Measurements from ENCODE around the gene RAD51B. TPM values are rescaled to one million over a fixed set of nuclear protein-coding genes. Genes with fewer than 3 reads are reported as not detected.

The RAD51B gene
- total RNA-seq, 1 experiment from 2014 or later: 28.9 TPM

- in situ Hi-C loops (cut with HindIII; ENCODE audit: low pct_unique_long_range_greater_than_20kb, low sequenced_read_pairs): no loop called here
- DNase-seq (ENCODE audit: low read depth, low spot score): no peak
These were observed 643.1 kb downstream of the RAD51B start for GRCh38 chr14:68462683-68463082.

DNA sequence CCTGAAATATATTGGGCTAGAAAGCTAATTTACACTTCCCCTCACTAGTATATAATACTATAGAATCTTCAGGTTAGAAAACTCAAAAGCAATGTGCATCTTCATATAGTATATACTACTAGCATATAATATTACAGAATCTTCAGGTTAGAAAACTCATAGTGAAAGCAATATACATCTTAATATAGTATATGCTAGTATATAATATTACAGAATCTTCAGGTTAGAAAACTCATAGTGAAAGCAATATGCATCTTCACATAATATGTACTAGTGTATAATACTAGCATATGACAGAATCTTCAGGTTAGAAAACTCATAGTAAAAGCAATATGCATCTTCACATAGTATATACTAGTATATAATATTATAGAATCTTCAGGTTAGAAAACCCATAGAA, 643.7 kb downstream of the RAD51B start:
- in situ Hi-C loops (cut with HindIII; ENCODE audit: low pct_unique_long_range_greater_than_20kb, low sequenced_read_pairs): no loop called here

GRCh38 chr14:68463705-68464374, 644.3 kb downstream of the RAD51B start:
- in situ Hi-C loops (cut with HindIII; ENCODE audit: low pct_unique_long_range_greater_than_20kb, low sequenced_read_pairs): no loop called here
- DNase-seq (ENCODE audit: low read depth, low spot score): no peak

More for the DNA sequence above, 643.7 kb downstream of the RAD51B start:
- no peak for DNase-seq (ENCODE audit: low read depth, low spot score)

- in situ Hi-C loops (cut with HindIII; ENCODE audit: low pct_unique_long_range_greater_than_20kb, low sequenced_read_pairs): no loop called here
These were observed 645.1 kb downstream of the RAD51B start for GRCh38 chr14:68464711-68465110.

GRCh38 chr14:68466491-68466977, 647.0 kb downstream of the RAD51B start:
- in situ Hi-C loops (cut with HindIII; ENCODE audit: low pct_unique_long_range_greater_than_20kb, low sequenced_read_pairs): no loop called here
- DNase-seq (ENCODE audit: low read depth, low spot score): no peak

More at GRCh38 chr14:68464711-68465110, 645.1 kb downstream of the RAD51B start:
- no peak for DNase-seq (ENCODE audit: low read depth, low spot score)

- DNase-seq (ENCODE audit: low read depth, low spot score): no peak
- in situ Hi-C loops (cut with HindIII; ENCODE audit: low pct_unique_long_range_greater_than_20kb, low sequenced_read_pairs): no loop called here
These were observed 647.8 kb downstream of the RAD51B start for GRCh38 chr14:68467425-68467824.

DNA sequence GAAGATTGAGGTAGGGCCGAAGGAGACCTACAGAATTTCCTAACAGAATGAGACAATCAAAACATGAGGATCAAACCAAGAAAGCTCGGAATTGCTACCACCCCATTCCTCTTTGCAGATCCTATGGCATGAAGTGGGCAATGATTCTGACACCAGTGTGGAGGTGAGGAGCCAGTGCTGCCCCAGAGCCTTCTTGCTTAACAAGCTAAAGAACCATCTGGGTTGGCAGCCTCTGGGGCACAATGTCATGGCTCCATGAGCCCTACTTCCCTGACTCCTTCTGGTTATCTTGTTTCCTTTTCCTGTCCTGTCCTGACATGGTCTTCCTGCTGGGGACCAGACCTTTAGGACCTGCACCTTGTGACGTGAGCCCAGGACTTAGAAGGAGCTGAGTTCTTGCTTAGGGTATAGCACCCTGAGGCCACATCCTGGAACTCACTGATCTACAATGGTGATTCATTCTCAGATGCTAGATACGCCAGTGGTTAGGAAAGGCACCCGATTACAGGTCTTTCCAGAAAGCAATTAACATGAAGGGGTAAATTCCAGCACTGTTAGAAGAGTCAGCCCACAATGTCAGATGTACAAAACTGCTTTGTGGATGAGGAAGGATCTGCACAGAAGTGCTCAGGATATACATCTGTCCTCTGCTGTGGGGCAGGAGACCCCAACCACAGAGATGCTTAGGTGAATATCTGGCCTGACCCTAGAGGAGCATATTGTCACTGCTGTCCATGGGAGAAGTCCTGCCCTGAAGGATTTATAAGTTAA, 649.0 kb downstream of the RAD51B start:
- DNase-seq (ENCODE audit: low read depth, low spot score): no peak
- in situ Hi-C loops (cut with HindIII; ENCODE audit: low pct_unique_long_range_greater_than_20kb, low sequenced_read_pairs): no loop called here

GRCh38 chr14:68469208-68469713, 649.7 kb downstream of the RAD51B start:
- no peak for DNase-seq (ENCODE audit: low read depth, low spot score)
- in situ Hi-C loops (cut with HindIII; ENCODE audit: low pct_unique_long_range_greater_than_20kb, low sequenced_read_pairs): no loop called here

DNA sequence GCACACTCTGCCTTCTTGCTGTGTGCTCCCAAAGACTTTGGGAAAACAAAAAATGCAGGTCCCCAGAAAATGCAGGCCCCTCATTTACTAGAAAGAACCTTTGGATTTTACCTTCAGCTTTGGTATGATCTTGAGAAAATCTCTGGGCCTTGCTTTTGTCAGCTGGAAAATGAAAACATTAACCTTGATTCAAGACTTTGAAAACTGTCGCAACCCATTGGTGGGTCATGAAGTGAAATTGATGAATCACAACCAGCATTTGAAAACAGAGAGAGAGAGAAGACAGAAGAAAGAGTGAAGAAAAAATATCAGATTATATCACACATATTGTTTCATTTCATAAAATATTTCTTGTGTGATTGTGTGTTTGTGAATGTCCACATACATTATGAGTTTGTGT, 650.8 kb downstream of the RAD51B start:
- in situ Hi-C loops (cut with HindIII; ENCODE audit: low pct_unique_long_range_greater_than_20kb, low sequenced_read_pairs): no loop called here

DNA sequence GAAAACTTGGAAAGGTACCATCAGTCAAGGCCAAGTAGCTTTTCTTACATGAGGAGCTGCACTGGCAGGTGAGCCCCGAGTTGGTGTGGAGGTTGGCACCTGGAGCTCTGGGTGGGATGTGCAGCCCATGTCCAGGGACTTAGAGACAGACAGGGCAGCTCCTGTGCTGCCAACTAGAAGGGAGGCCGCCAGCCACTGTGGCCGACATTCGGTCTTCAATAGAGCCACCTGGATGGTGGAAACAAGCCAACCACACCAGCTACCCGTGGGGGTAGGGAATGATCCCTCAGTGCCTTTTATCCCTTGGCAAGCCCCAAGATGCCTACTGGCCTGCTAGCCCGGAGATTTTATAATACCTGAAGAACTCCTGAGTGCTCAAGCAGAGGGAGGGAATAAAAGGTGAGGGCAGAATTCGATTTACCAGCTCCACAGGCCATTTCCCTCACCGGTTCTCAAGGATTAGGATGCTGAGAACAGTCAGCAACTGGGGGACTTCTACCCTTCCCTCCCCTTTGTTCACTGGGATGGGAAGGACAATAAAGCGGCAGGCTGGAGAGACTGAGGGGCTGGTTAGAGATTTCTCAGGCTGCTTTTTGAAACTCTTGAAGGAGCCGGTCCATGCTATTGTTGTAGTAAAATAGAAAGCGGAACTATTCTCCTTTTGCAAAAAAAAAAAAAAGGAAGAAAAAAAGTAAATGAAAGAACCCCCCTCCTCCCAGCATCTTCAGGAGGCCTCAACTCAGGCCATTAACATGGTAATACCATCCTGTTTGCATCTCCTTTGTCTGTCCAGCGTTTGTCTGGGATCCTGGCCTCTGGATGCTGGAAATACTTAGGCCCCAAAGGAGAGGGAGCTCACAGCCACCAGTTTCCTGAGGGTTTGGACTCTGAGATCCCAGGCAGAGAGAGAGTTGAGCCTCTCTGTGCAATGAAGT, 651.7 kb downstream of the RAD51B start:
- in situ Hi-C loops (cut with HindIII; ENCODE audit: low pct_unique_long_range_greater_than_20kb, low sequenced_read_pairs): no loop called here
- DNase-seq (ENCODE audit: low read depth, low spot score): no peak

More for the DNA sequence above, 650.8 kb downstream of the RAD51B start:
- DNase-seq (ENCODE audit: low read depth, low spot score): no peak

- in situ Hi-C loops (cut with HindIII; ENCODE audit: low pct_unique_long_range_greater_than_20kb, low sequenced_read_pairs): no loop called here
- DNase-seq (ENCODE audit: low read depth, low spot score): no peak
These were observed 652.5 kb downstream of the RAD51B start for GRCh38 chr14:68471964-68472508.

DNA sequence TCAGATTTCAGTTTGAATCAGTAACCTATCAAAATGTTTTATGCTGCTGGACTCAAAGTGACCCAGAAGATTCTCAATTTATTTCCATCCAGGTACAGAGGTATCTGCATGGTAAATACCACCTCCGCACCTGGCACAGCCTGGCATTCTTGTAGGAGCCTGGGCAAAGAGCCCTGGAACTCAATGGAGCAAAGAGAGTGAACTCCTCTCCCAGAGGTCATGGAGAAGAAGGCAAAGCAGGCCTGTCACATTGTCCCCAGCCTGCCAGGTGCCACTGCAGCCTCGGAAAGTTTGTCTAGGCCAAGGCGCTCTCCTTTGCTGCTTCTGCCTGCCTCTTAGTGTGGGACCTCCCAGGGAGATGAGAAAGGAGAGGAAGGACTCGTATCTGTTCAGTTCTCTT, 653.5 kb downstream of the RAD51B start:
- in situ Hi-C loops (cut with HindIII; ENCODE audit: low pct_unique_long_range_greater_than_20kb, low sequenced_read_pairs): no loop called here
- DNase-seq (ENCODE audit: low read depth, low spot score): no peak

DNA sequence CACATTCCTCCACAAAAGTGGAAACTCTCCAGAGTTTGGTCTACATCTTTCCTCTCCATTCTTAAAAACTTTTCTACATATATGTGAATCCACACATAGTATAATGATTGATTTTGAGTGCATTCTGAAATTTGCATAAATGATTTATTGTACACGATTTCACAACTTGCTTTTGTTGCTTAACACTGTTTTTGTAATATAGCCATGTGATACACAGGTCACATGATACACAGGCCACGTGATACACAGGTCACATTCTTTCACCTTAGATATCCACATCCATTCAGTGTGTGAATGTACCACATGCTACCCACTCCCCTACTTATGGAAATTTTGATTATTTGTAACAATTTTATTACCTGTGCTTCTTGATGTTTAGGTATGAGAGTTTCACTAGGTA, 654.2 kb downstream of the RAD51B start:
- in situ Hi-C loops (cut with HindIII; ENCODE audit: low pct_unique_long_range_greater_than_20kb, low sequenced_read_pairs): no loop called here

DNA sequence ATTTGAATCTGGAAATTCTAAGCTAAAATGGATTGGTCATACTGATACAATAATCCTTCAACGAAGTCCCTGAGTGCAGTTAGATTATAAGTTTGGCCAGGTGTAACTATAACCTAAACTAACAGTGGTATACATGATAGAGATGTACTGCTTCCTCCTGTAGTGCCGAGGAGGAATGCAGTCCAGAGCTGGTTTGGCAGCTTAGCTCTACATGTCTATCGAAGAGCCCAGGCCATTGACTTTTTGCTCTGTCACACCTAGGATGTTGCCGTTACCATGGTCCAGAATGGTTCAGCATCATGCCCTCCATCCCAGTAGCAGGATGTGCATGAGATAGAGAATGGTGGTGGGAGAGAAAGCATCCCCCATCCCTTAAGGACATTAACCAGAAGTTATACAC, 655.2 kb downstream of the RAD51B start:
- DNase-seq (ENCODE audit: low read depth, low spot score): no peak
- in situ Hi-C loops (cut with HindIII; ENCODE audit: low pct_unique_long_range_greater_than_20kb, low sequenced_read_pairs): no loop called here

More for the DNA sequence above, 654.2 kb downstream of the RAD51B start:
- DNase-seq (ENCODE audit: low read depth, low spot score): no peak

GRCh38 chr14:68475802-68476201, 656.2 kb downstream of the RAD51B start:
- DNase-seq (ENCODE audit: low read depth, low spot score): no peak
- in situ Hi-C loops (cut with HindIII; ENCODE audit: low pct_unique_long_range_greater_than_20kb, low sequenced_read_pairs): no loop called here

GRCh38 chr14:68476212-68477109, 656.9 kb downstream of the RAD51B start:
- in situ Hi-C loops (cut with HindIII; ENCODE audit: low pct_unique_long_range_greater_than_20kb, low sequenced_read_pairs): no loop called here
- DNase-seq (ENCODE audit: low read depth, low spot score): peak; percentile 46

DNA sequence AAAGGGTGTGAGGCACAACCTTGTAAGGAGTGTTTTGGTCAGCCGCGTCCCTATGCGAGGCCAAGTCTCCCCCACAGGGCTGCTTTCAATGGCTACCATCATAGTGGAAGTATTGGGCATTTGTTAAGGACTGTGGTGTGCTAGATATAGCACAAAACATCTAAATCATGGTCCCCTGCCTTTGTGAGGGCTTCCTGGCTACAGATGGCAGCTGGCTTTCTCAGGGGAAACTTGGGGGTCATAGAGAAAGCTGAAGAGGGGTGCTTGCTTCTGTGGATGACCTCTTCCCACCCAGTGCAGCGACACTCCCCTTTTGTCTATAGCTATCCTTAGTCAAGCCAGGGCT, 657.5 kb downstream of the RAD51B start:
- in situ Hi-C loops (cut with HindIII; ENCODE audit: low pct_unique_long_range_greater_than_20kb, low sequenced_read_pairs): no loop called here

More for the DNA sequence above, 657.5 kb downstream of the RAD51B start:
- no peak for DNase-seq (ENCODE audit: low read depth, low spot score)

Data from SK-MEL-5 (cell line).